Activated gamma-delta T cell treated with Interleukin-2 at 50 U/mL for 16 hours (primary cell): Measurements from ENCODE around the gene PRDM12.
A peak's percentile ranks its signal among the peaks of the same experiment; 100 is the strongest.

Source experiments
- DNase-seq: peaks from one replicate; pipeline ENCODE4 v3.0.0-alpha.2; 2020

The PRDM12 gene

DNA sequence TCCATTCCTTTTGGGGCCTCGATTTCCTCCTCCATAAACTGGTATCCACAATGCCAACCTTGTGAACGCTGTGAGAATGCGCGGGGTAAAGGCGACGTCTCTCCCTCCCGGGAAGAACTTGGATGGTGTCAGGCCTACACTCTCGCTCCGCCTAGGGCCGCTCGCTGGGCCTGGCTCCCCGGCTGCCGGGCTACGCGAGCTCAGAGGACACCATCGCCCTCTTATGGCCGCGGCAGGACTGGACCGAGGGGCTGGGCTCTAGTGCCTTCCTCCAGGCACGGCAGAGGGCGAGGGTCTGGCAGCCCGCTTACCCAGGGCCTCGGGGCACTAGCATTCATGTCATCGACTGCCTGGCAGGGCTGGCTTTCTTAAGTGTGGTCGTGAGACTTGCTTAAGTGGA lies 27.9 kb downstream of the PRDM12 start:
- no peak for DNase-seq

DNA sequence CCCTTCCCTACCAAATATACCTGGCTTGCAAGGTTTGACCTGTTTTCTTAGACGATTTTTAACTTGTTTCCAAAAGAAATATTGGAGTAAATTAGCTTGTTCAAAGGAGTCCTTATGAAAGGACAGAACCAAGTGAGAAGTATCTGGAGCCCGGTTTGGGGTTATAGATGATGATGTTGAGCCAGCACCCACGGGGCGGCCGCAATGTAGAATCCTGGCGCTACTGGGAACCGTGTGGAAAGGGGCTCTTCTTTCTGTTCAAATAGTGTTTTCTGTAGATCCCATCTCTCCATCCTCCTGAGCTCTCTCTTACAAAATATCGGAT lies 28.7 kb downstream of the PRDM12 start:
- DNase-seq = no peak

DNA sequence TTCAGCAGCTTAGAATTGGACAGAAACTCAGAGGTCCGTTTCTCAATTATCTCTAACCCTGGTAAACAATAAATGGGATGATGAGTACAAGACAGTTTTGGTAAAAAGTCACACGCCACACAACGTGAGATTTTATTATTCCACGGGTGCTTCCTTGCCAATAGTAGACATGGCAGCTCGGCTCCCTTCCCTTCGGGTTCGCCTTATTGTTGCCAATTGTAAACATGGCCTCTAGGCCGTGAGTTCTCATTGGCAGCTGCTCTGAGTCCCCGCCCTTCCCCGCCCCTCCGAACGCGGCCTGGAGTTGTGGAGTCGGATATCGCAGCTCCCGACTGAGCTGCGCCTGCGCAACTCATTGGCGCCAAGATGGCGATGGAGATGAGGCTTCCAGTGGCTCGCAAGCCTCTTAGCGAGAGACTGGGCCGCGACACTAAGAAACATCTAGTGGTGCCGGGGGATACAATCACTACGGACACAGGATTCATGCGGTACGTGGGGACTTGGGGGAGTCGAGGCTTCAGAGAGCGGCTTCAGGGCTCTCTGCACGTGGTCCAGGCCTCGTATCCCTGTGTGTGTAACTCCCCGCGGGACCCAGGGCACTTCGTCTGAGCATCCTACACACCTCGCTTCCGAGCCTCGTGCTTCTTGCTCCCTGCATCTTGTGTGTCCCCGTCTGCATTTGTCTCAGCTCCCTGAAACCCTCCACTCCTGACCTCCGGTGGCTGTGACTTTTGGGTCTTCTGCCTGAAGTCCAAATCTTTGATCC lies 29.2 kb downstream of the PRDM12 start, which contains the start of gene EXOSC2:
Gene EXOSC2, plus strand, starts transcription at position 355 of the 766 bp plus-strand sequence. Its CDS starts 12 bp downstream, at position 367.
- peak; percentile 98 for DNase-seq

DNA sequence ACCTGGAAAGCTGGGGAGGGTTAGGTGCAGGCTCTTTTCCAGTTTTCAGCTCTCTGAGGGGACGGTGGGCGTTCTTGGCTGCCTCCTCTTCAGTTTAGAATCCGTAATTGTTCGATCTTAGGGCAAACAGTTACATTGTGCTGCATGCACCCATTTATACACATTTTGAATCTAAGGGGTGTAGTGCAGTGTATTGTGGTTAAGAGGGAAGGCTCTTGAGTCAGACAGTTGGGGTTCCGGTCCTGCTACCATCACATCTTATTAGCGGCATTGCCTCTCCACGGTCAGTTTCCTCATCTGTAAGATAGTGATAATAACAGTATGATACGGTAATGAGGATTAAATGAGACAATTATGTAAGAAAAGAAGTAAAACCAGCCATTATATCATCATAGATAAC lies 29.8 kb downstream of the PRDM12 start:
- no peak for DNase-seq

DNA sequence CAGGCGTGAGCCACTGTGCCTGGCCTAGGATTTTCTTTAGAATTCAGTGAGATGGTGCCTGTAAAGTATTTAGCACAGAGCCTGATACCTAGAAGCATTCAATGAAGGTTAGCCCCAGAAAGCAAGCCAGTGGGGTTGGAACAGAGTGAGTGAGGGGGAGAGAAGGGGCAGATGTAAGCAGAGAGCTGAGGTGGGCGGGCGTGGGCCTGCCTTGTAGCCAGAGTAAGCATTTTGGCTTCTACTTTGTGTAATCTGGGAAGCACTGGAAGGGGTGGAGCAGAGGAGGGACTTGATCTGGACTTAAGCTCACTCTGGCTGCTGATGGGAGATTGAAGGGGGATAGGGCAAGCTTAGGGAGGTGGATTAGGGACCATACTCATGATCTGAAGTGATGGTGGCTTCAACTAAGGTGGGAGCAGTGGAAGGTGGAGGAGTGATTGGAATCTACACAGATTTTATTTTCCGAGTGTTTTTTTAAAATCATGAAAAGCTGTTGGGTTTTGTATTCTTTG lies 31.8 kb downstream of the PRDM12 start:
- DNase-seq = no peak

DNA sequence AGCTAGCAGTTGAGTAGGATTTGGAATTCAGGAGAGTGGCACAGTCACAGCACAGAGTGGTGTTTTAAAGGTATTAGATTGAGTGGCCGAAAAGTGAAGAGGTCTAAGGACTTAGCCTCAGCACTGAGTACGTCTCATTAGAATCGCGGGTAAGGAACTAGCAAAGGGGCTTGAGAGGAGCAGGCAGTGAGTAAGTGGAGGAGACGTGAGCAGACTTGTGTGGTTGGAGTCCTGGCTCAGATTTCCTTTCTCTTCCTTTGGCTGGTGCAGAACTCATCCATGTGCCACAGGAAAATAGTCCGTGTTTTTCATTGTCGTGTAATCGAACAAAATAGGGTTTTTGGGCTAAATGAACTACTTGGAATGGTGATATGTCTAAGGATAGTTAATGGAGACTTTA lies 32.6 kb downstream of the PRDM12 start:
- no peak for DNase-seq

DNA sequence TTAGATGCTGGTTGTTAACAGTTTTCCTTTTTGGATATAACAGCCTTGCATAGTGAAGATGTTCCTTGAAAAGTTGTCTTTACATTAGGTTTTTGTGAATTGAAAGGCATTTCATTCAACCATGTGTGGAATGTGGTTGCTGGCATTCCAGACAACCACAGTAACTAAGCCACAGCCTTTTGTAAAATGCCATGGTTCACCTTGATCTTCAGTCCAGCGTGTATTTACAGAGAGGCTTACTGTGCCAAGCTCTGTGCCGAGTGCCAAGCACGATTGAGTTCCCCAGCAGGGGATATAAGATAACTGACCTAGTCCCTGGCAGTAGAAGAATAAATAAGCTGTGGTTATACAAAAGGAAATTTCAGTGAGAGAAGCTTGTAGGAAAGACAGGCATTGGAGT lies 34.1 kb downstream of the PRDM12 start:
- DNase-seq = no peak

DNA sequence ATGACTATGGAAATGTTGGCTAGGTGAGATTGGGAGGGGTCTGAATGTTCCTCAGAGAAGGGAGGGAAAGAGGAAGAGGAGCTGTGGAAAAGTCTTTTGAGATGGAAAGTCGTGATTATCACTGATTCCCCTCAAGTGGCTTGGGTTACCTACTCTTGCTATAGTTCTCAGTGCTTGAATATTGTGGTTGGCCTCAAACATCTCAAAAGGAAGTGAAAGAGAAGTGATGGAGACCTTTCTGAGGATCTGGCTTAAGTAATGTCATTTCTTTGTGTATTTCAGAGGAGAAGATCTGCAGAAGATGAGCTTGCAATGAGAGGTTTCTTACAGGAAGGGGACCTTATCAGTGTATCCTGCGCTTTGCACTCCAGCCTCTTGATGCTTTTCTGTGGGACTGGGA lies 34.7 kb downstream of the PRDM12 start:
- no peak for DNase-seq

DNA sequence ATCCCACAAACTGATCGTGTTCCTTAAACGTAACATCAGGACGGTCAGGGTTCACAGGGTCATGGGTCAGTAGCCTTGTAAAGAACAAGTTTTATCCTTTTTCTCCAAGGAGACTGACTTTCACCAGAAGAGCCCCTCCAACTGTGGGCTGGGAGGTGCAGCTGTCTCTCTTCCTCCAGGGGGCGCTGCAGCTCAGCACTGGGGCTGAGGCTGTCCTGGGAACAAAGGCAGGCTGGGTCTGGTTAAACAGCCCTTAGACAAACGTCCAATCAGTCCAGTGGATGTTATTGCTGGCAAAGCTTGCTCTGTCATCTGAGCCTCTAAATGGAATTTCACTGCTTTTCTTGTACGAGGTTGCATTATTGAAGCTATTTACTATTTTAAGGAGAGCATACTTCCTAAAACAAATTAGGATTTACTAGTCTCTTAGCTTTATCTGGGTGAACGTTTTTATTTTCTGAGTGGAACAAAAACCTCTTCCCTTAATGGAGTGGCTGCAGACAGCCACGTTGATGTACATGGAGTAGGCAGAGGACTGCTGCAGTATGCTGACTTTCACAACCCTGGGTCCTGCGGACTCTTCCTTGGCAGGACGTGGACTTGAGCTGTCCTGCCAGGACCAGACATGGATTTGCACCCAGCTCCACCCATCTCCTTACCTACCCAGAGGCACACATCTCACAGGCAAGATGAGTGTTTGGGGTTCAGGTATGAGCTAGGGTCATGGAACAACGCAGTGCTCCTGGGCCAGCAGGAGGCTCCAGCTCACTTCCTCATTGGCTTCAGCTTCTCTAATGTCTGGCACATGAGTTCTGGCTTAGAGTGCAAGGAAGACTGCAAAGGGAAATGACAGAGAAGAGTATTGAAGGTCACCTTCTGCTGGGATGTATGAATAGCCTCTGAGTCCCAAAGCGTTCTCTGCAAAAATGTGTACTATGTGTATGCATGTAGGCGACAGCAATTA lies 36.9 kb downstream of the PRDM12 start:
- DNase-seq = peak; percentile 69

DNA sequence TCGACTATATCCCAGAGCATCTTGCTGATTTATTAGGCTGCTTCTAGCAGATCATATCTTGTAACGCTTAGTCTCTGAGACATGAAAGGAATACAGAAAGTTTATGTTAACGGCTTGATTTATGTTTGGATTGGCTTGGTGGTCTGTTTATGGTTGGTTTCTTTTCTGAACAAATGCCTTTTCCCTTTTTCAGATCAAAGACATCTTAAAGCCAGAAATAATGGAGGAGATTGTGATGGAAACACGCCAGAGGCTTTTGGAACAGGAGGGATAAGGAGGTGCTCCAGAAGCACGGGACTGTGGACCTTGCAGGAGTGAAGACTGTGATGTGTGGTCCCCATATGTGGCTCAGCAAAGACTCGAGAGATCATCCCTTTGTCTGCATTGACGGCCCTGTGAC lies 39.1 kb downstream of the PRDM12 start:
- DNase-seq = no peak

DNA sequence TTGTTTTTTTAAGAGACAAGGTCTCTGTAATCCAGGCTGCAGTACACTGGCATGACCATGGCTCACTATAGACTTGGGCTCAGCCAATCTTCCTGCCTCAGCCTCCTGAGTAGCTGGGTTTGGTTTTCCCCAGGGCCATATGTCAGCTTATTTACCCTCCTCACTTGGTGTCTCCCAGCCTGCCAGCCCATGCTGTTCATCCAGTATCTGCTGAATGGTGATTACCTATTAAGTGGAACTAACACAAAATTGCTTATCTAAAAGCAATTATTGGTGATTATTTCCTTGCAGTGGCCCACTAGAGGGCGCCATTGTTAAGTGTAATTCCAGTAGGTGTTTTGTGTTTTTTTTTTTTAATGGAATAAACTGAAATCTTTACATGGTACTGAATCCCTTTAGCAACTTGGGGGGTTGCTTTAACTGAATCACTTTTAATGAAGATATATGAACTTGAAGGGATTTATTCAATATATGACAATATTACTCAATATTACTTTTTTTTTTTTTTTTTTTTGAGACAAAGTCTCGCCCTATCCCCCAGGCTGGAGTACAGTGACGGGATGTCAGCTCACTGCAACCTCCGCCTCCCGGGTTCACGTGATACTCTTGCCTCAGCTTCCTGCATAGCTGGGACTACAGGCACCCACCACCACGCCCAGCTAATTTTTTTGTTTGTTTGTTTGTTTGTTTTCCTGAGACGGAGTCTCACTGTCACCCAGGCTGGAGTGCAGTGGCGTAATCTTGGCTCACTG lies 43.0 kb downstream of the PRDM12 start:
- DNase-seq = peak; percentile 73

DNA sequence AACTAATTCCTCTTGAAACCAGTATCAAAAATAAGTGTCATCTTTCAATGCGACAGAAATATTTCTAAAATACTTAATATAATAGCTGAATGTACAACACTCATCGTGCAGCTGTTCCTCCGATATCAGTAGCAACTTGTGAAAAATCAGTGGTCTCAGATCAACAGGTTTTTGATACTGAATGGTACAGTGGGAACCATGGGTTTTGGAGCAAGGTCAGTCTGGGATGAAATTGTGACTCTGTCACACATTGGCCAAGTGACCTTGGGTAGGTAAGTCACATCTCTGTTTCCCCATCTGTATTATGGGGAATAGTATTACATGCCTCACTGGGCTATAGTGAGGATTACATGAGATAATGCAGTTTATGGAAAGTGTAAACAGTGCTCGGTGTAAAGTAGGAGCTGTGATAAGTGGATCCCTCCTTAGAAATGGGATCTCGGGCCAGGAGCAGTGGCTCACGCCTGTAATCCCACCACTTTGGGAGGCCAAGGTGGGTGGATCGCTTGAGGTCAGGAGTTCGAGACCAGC lies 46.5 kb downstream of the PRDM12 start:
- no peak for DNase-seq

DNA sequence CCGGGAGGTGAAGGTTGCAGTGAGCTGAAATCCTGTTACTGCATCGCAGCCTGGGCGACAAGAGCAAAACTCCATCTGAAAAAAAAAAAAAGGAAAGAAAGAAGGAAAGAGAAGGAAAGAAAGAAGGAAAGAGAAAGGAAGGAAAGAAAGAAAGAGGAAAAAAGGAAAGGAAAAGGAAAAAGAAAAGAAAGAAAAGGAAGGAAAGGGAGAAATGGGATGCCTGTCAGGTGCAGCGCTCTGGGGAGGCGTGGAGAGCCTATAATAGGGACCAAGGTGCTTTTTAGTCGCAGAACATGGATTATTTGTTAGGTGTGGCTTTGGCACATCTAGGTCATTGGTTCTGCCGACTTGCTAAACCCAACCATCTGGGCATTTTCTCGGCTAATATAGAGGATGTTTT lies 47.1 kb downstream of the PRDM12 start:
- DNase-seq = no peak

DNA sequence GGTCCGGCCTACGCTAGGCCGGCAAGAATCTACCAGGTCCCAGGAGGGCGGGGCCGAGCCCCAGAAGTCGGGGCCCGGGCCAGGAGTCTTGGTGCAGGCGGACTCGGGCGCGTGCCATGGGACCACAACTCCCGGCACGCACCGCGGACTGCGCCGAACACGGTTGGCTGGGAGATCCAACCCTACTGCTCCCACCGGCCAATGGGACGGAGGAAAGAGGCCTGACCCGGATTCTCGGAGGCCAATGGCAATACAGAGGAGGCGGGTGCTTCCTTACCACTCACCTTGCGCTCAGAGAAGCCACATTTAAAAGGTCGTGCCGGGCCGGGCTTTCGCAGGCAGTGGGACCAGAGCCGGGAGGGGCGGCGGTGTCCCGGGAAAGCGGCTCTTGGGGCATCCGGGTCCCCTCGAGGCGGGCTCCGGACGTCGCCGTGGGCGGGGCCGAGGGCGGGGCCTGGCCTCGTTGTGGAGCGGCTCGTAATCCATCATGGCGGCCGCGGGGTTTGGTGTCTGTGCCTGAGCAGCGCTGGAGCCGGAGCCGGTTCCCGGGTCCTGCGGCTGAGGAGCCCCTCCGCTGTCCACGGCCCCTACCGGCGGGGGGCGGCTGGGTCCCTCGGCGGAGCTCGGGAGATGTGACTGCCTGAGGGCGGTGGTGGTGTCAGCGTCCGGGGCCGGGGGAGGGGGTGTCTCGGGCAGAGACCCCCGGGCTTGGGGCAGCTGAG lies 48.3 kb downstream of the PRDM12 start:
- DNase-seq = peak; percentile 93

DNA sequence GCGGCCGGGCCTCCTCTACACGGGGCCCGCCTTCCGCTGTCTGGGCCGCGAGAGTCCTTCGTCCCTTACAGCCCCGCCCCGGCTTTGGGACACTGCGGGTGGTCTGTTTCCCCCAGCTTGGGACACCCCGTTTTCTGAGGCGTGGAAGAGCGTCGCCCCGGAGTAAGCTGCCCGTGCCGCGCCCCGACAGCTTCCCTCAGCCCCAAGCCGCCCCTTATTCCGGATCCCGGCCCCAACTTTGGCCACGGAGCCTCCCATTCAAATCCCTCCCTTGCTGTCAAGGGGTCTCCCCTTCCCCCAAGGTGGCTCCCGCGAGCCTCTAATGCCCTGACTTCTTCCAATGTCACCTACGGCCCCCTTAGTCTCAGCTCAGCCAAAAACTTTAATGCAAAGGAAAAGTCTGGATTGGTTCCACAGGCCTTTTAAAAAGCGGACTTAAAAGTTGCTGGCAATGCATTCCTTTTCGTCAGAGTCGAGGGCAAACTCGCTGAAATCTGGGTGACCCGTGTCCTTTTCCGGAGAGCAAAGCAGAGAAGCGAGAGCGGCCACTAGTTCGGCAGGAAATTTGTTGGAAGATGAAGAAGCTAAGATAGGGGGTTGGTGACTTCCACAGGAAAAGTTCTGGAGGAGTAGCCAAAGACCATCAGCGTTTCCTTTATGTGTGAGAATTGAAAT lies 49.0 kb downstream of the PRDM12 start:
- no peak for DNase-seq

DNA sequence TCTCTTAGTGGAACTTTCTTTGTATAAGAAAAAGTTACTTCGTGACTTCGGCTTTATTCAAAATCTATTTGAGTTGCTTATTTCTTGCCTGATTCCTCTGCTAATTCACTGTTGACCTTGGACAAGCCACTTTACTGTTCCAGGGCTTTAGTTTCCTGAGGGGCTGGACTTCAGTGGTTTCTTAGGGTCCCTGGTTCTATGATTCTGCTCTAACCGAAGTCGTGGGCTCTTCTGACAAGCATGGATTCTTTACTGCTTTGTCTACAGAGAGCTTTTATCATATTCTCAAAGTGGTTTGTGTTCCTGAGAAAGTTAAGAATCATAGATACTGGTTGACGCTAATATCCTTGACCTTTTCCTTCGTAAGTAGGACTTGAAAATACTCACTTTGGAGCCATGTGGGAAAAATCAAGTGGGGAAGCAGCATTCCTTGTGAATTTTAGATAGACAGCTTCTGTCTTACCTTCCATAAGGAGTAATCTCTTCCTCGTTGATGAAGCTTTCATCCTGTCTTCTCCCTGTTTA lies 50.3 kb downstream of the PRDM12 start:
- DNase-seq = no peak

DNA sequence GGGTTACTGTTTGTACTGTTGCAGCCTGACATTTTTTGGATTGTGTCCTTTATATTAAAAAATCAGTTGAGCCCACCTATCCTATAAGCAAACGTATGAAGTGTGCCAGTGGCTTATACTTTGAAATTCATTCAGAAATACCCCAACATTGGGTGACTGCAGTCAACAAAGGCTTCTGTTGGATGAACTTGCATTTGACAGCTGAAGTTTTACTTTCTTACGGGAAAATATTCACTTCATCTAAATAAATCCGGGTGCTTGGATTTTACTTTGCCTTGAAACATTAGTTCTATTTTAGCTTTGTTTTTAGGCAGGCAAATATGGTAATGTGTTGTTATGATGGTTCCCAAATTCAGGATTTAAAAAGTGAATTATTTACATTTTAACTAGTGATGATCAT lies 50.9 kb downstream of the PRDM12 start:
- DNase-seq = no peak

DNA sequence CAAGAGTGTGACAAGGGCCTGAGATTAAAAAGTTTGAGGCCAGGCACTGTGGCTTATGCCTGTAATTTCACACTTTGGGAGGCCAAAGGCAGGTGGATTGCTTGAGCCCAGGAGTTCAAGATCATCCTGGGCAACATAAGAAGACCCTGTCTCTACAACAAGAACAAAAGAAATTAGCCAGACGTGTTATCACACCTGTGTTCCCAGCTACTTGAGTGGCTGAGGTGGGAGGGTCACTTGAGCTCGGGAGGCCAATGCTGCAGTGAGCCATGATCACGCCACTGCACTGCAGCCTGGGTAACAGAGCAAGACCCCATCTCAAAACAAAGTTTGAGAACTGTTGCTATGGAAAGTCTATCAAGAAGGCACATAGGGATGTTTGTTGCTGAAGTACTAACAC lies 54.2 kb downstream of the PRDM12 start:
- DNase-seq = no peak

DNA sequence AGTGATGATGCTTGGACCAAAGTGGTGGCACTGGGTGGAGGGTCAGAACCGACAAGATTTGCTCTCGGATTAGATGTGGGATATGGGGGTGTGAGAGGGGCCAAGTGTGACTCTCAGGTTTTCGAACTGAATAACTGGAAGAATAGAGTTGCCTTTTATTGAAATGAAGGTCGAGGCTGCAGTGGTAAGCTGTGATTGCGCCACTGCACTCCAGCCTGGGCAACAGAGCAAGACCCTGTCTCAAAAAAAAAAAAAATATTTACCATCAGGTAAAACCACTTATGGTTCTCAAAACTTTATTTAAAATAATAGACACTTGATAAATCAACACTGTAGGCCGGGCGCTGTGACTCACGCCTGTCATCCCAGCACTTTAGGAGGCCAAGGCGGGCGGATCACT lies 56.4 kb downstream of the PRDM12 start:
- DNase-seq = no peak

DNA sequence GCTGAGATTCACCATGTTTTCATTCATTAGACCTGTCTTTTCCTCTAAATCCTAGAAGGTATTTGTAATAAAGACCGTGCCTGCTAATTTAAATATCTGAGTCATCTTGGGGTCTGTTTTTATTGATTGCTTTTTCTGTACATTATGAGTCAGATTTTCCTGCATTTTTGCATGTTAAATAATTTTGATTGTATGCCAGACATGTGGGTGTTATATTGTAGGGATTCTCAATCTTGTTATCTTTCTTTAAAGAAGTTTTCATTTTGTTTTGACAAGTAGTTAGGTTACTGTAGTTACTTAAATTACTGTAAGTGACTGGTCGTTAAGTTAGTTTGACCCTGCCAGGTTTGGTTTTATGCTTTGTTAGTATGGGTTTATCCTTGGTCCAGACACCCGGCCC lies 64.3 kb downstream of the PRDM12 start:
- DNase-seq = no peak

DNA sequence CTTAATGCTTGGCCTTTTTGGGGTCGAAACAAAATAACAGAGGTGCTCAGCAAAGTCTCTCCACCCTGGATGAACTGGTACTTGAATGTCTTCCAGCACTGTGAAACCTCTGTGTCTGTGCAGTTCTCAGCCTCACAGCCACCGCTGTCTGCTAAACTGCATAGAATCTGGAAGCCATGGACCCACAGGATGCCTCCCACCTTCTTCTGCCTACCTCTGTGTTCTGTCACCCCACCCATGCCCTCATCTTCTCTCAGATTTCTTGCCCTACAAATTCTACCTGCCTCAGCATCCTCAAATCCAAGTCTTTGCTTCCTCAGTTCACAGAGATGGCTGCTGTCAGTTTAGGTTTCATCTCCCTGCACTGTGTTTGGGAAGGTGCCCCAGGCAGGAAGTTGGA lies 64.8 kb downstream of the PRDM12 start:
- no peak for DNase-seq
